Activated T-helper 1 cell treated with anti-CD3 and anti-CD28 coated beads, Interleukin-12 subunit alpha, Interleukin-12 subunit beta, Interleukin-2, Interleukin-4 antibody, amounts not matched to agents 30 ng/mL and 10 ng/mL and 1 ng/mL, durations not matched to agents 14 hours and 24 hours and 36 hours (primary cell): Measurements from ENCODE around the gene DGKD. TPM values are rescaled to one million over a fixed set of nuclear protein-coding genes. Genes with fewer than 3 reads are reported as not detected.

Experiments used
- DNase-seq: peaks from one replicate; pipeline ENCODE4 v3.0.0; 2021; ENCODE audit warnings: low spot score
- H3K27ac Mint-ChIP-seq: one replicate; pipeline ENCODE4 v1.8.0; 2021; ENCODE audit warnings: mild to moderate bottlenecking, mixed read lengths
- H3K27me3 Mint-ChIP-seq: one replicate; pipeline ENCODE4 v1.8.0; 2022; ENCODE audit warnings: mild to moderate bottlenecking, moderate library complexity, mixed read lengths; ENCODE audit not compliant: insufficient read depth
- H3K36me3 Mint-ChIP-seq: one replicate; pipeline ENCODE4 v1.8.0; 2021; ENCODE audit warnings: low read depth, mixed read lengths
- H3K4me1 Mint-ChIP-seq: one replicate; pipeline ENCODE4 v1.8.0; 2021; ENCODE audit warnings: low read depth, mixed read lengths
- H3K4me3 Mint-ChIP-seq: one replicate; pipeline ENCODE4 v1.8.0; 2021; ENCODE audit warnings: mild to moderate bottlenecking, moderate library complexity, mixed read lengths
- H3K9me3 Mint-ChIP-seq: one replicate; pipeline ENCODE4 v1.8.0; 2021; ENCODE audit warnings: mixed read lengths
- intact Hi-C: fragments of 100-400 bp; cut with micrococcal nuclease; formaldehyde crosslinking; loops from one replicate; pipeline ENCODE4 v1.15.1; 2024
- total RNA-seq: library from RNA; stranded (reverse); gene quantifications from 2 replicates; pipeline ENCODE4 v1.2.3, GENCODE V29; 2022

Gene DGKD
- total RNA-seq, 1 donor from 2014 or later = 43.7 TPM

GRCh38 chr2:233474308-233475160, 120.2 kb downstream of the DGKD start:
- Mint-ChIP-seq H3K27ac (no peak overlapping the region), H3K4me1 (no peaks in the 10 kb centered on the region), H3K27me3 (no peaks in the 10 kb centered on the region), H3K9me3 (no peaks in the 10 kb centered on the region), H3K4me3 (no peak overlapping the region), H3K36me3 (peaks cover 5% of the 10 kb centered on the region)
- intact Hi-C loops = no loop called here
- DNase-seq = no peak

GRCh38 chr2:233476063-233476410, 121.7 kb downstream of the DGKD start:
- DNase-seq = no peak
- Mint-ChIP-seq H3K27ac (no peak overlapping the region), H3K27me3 (no peaks in the 10 kb centered on the region), H3K4me1 (no peaks in the 10 kb centered on the region), H3K36me3 (peaks cover 2% of the 10 kb centered on the region), H3K9me3 (no peaks in the 10 kb centered on the region), H3K4me3 (no peak overlapping the region)
- intact Hi-C loops = no loop called here

GRCh38 chr2:233476651-233477547, 122.6 kb downstream of the DGKD start:
- H3K4me3 Mint-ChIP-seq = no peak overlapping the region
- peaks cover 2% of the 10 kb centered on the region for H3K36me3 Mint-ChIP-seq
- H3K27me3 Mint-ChIP-seq = no peaks in the 10 kb centered on the region
- no peaks in the 10 kb centered on the region for H3K9me3 Mint-ChIP-seq
- H3K27ac Mint-ChIP-seq = no peak overlapping the region
- DNase-seq = no peak
- H3K4me1 Mint-ChIP-seq = no peaks in the 10 kb centered on the region
- intact Hi-C loops = no loop called here

- DNase-seq = no peak
- Mint-ChIP-seq H3K4me3 (no peak overlapping the region), H3K4me1 (no peaks in the 10 kb centered on the region), H3K9me3 (no peaks in the 10 kb centered on the region), H3K27ac (no peak overlapping the region), H3K36me3 (no peaks in the 10 kb centered on the region), H3K27me3 (no peaks in the 10 kb centered on the region)
- intact Hi-C loops = no loop called here
These were observed 123.5 kb downstream of the DGKD start for GRCh38 chr2:233477548-233478433.

- Mint-ChIP-seq H3K27ac (no peak overlapping the region), H3K27me3 (no peaks in the 10 kb centered on the region), H3K4me3 (no peak overlapping the region), H3K4me1 (no peaks in the 10 kb centered on the region), H3K36me3 (no peaks in the 10 kb centered on the region), H3K9me3 (no peaks in the 10 kb centered on the region)
- DNase-seq = no peak
- intact Hi-C loops = no loop called here
These were observed 125.6 kb downstream of the DGKD start for GRCh38 chr2:233479616-233480489.

- no peak for DNase-seq
- no peak overlapping the region for H3K27ac Mint-ChIP-seq
These were observed 126.4 kb downstream of the DGKD start for GRCh38 chr2:233480490-233481202.

GRCh38 chr2:233481368-233482142, 127.3 kb downstream of the DGKD start:
- no peak for DNase-seq
- Mint-ChIP-seq H3K27me3 (no peaks in the 10 kb centered on the region), H3K36me3 (peaks cover 2% of the 10 kb centered on the region), H3K27ac (no peak overlapping the region), H3K4me1 (no peaks in the 10 kb centered on the region), H3K4me3 (no peak overlapping the region), H3K9me3 (no peaks in the 10 kb centered on the region)
- intact Hi-C loops = no loop called here

More at GRCh38 chr2:233480490-233481202, 126.4 kb downstream of the DGKD start:
- H3K4me3 Mint-ChIP-seq = no peak overlapping the region
- H3K9me3 Mint-ChIP-seq = no peaks in the 10 kb centered on the region
- no peaks in the 10 kb centered on the region for H3K4me1 Mint-ChIP-seq
- intact Hi-C loops = no loop called here
- no peaks in the 10 kb centered on the region for H3K36me3 Mint-ChIP-seq
- H3K27me3 Mint-ChIP-seq = no peaks in the 10 kb centered on the region

GRCh38 chr2:233482616-233483015, 128.3 kb downstream of the DGKD start:
- DNase-seq = no peak
- Mint-ChIP-seq H3K27me3 (no peaks in the 10 kb centered on the region), H3K36me3 (peaks cover 3% of the 10 kb centered on the region), H3K9me3 (no peaks in the 10 kb centered on the region), H3K4me3 (no peak overlapping the region), H3K27ac (no peak overlapping the region), H3K4me1 (no peaks in the 10 kb centered on the region)
- intact Hi-C loops = no loop called here

GRCh38 chr2:233485726-233486125, 131.4 kb downstream of the DGKD start:
- Mint-ChIP-seq H3K9me3 (no peaks in the 10 kb centered on the region), H3K36me3 (peaks cover 3% of the 10 kb centered on the region), H3K27me3 (no peaks in the 10 kb centered on the region), H3K4me3 (no peak overlapping the region), H3K4me1 (no peaks in the 10 kb centered on the region), H3K27ac (no peak overlapping the region)
- no peak for DNase-seq
- intact Hi-C loops = no loop called here

- no peaks in the 10 kb centered on the region for H3K4me1 Mint-ChIP-seq
- H3K4me3 Mint-ChIP-seq = no peak overlapping the region
- DNase-seq = no peak
- no peaks in the 10 kb centered on the region for H3K9me3 Mint-ChIP-seq
- no peaks in the 10 kb centered on the region for H3K27me3 Mint-ChIP-seq
- H3K36me3 Mint-ChIP-seq = peaks cover 3% of the 10 kb centered on the region
- H3K27ac Mint-ChIP-seq = no peak overlapping the region
- intact Hi-C loops = no loop called here
These were observed 132.1 kb downstream of the DGKD start for GRCh38 chr2:233486357-233486756.
